ENCODE results near the gene TUBGCP2. TPM values are rescaled to one million over a fixed set of nuclear protein-coding genes. Genes with fewer than 3 reads are reported as not detected.
A peak's percentile ranks its signal among the peaks of the same experiment; 100 is the strongest.
"Not testable (repeated sequence)": the region's sequence is repeated elsewhere in the genome, so short reads cannot be mapped to it uniquely, and the experiment has no call there.

Gene TUBGCP2
- total RNA-seq, 3 donors from 2014 or later = 48.1 to 63.4 (median 58.8) TPM

DNA sequence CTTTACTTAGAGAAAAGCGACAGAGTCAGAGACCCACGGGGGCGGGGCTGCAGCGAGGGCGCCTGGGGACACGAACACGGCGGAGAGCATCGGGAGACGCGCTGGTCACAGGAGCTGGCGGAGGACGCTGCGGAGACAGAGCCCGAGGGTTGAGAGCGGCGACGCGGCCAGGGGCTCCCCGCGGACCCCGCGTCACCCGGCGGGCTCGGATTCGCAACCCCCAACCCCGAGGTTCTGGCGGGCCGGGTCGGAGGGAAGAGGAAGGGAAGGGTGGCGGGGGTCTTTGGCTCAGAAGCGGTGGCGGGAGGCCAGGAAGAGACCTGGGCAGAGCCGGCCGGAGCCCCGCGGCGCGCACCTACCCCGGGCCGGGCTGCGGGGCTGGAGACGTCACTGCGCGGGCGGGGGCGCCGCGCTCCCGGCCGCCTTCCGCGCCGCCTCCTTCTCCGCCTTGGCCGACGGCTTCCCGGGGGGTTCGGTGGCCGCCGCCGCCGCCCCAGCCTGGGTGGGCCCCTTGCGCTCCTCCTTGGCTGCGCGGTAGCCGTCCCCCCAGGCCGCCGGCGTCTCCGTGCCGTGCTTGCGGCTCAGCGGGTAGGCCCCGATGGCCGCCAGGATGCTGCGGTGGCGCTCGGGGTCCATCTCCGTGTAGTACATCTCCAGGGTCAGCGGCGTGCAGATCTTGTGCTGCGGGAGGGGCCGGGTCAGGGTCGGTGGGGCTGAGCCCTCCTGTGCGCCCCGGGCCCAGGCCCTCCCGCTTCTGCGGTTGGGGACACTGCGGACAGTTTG lies 17.0 kb upstream of the TUBGCP2 start:
- intact Hi-C loops (cut with DNase I, micrococcal nuclease) = no loop called here
- ATAC-seq = no peak

GRCh38 chr10:133324857-133325260 lies 16.2 kb upstream of the TUBGCP2 start:
- no peaks in the 10 kb centered on the region for H3K36me3 ChIP-seq (ENCODE audit: low read depth)
- peaks cover 17% of the 10 kb centered on the region for H3K4me1 ChIP-seq (ENCODE audit: low read depth)
- DNase-seq (peak in 1 of 3 donors; percentile 53), ATAC-seq (no peak)
- intact Hi-C loops (cut with DNase I, micrococcal nuclease) = no loop called here
- no peak for TF ChIP-seq CTCF (IDR thresholded peaks at IDR 0.05)
- H3K9me3 ChIP-seq = no peaks in the 10 kb centered on the region
- no peak overlapping the region for H3K4me3 ChIP-seq

More for the DNA sequence above, 17.0 kb upstream of the TUBGCP2 start:
- H3K4me1 ChIP-seq (ENCODE audit: low read depth) = peaks cover 19% of the 10 kb centered on the region
- H3K9me3 ChIP-seq = no peaks in the 10 kb centered on the region
- H3K4me3 ChIP-seq = no peak overlapping the region
- DNase-seq = peak in 1 of 3 donors; percentile 55
- TF ChIP-seq CTCF (IDR thresholded peaks at IDR 0.05) = no peak
- no peaks in the 10 kb centered on the region for H3K36me3 ChIP-seq (ENCODE audit: low read depth)

GRCh38 chr10:133324198-133324792 lies 15.6 kb upstream of the TUBGCP2 start:
- peak; percentile 86 to 88 (median 88) for DNase-seq
- TF ChIP-seq CTCF (IDR thresholded peaks at IDR 0.05) = no peak
- ATAC-seq = peak; percentile 92
- H3K4me1 ChIP-seq (ENCODE audit: low read depth) = peaks cover 14% of the 10 kb centered on the region
- intact Hi-C loops (cut with DNase I, micrococcal nuclease) = no loop called here
- no peaks in the 10 kb centered on the region for H3K9me3 ChIP-seq
- no peak overlapping the region for H3K4me3 ChIP-seq
- no peaks in the 10 kb centered on the region for H3K36me3 ChIP-seq (ENCODE audit: low read depth)

DNA sequence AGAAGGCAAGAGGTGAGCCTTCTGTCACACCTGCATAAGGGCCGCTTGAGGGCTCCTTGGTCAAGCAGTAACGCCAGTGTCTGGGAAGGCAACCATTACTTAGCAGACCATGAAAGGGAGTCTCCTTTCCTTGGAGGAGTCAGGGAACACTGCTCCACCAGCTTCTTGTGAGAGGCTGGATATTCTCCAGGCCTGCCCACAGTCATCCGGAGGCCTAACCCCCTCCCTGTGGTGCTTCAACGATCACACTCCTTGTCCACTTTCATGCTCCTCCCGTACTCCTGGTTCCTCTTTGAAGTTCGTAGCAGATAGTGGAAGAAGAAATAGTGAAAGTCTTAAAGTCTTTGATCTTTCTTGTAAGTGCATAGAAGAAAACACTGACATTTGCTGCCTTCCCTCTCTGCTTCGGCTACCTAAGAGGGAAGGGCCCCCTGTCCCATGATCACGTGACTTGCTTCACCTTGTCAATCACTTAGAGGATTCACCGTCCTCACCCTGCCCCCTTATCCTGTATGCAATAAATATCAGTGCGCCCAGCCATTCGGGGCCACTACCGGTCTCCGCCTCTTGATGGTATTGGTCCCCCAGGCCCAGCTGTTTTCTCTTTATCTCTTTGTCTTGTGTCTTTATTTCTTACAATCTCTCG lies 13.5 kb upstream of the TUBGCP2 start:
- ATAC-seq; H3K9me3 ChIP-seq; intact Hi-C loops (cut with DNase I, micrococcal nuclease): not testable (repeated sequence)

GRCh38 chr10:133320852-133321422 lies 12.3 kb upstream of the TUBGCP2 start:
- intact Hi-C loops (cut with DNase I, micrococcal nuclease); H3K9me3 ChIP-seq; H3K4me3 ChIP-seq; H3K36me3 ChIP-seq (ENCODE audit: low read depth); ATAC-seq: not testable (repeated sequence)
- peak in 1 of 3 donors; percentile 4 for DNase-seq
- H3K4me1 ChIP-seq (ENCODE audit: low read depth) = peaks cover 17% of the 10 kb centered on the region

More for the DNA sequence above, 13.5 kb upstream of the TUBGCP2 start:
- not testable (repeated sequence) for H3K4me3 ChIP-seq; DNase-seq; H3K36me3 ChIP-seq (ENCODE audit: low read depth)
- peaks cover 17% of the 10 kb centered on the region for H3K4me1 ChIP-seq (ENCODE audit: low read depth)

- peak; percentile 73 to 83 (median 74) for DNase-seq
- peak; percentile 59 for TF ChIP-seq CTCF (IDR thresholded peaks at IDR 0.05)
- intact Hi-C loops (cut with DNase I, micrococcal nuclease) = no loop called here
- no peaks in the 10 kb centered on the region for H3K36me3 ChIP-seq (ENCODE audit: low read depth)
- no peak overlapping the region for H3K4me3 ChIP-seq
- ATAC-seq = peak; percentile 96
- H3K4me1 ChIP-seq (ENCODE audit: low read depth) = peaks cover 3% of the 10 kb centered on the region
- no peaks in the 10 kb centered on the region for H3K9me3 ChIP-seq
Measured at GRCh38 chr10:133318494-133319127, 9.9 kb upstream of the TUBGCP2 start.

All from mucosa of descending colon (tissue), 3 donors.